Mammary epithelial cell (primary cell): ENCODE measurements around the gene MLN.

Source experiments
- CTCF ChIP-seq, 2 donors: IDR thresholded peaks in 1 of 2; conservative IDR thresholded peaks in 1 of 2; 2 replicates each; pipeline ENCODE4 v1.5.1; 2011 to 2012; ENCODE audit warnings: inconsistent platforms in 2 of 2, low read length in 2 of 2, mild to moderate bottlenecking in 2 of 2, control low read depth in 1 of 2, low read depth in 1 of 2; ENCODE audit not compliant: insufficient read depth in 1 of 2; ENCODE audit errors: extremely low read depth in 1 of 2
- EZH2 ChIP-seq: IDR thresholded peaks from 2 replicates; pipeline ENCODE4 v1.6.1; 2012; ENCODE audit warnings: low read length, inconsistent platforms, borderline replicate concordance

GRCh38 chr6:33749401-33749800 lies 54.4 kb downstream of the MLN start:
- TF ChIP-seq CTCF (conservative IDR thresholded peaks at IDR 0.05 in 1 of 2, IDR thresholded peaks at IDR 0.05 in 1 of 2; ENCODE audit: extremely low read depth in 1 of 2, insufficient read depth in 1 of 2, low read depth in 1 of 2, low read length in 2 of 2) (no peak), EZH2 (no peak)
